Measurements from ENCODE around the gene PSMB10. TPM values are rescaled to one million over a fixed set of nuclear protein-coding genes. Genes with fewer than 3 reads are reported as not detected.

PSMB10 gene
- total and polyA plus RNA-seq, 5 experiments from 2014 or later = 127 to 514 (median 450) TPM

GRCh38 chr16:67968400-67969253, 32.0 kb upstream of the PSMB10 start, which contains the start of gene SLC12A4:
TSS of gene SLC12A4 (minus strand) at chr16:67968637. CDS start at chr16:67968553, 84 bp downstream.
- Mint-ChIP-seq H3K4me3 (peak within 1 kb of the TSS; percentile 87 to 99 (median 97)), H3K27me3 (no peaks in the 10 kb centered on the region), H3K27ac (peak within 1 kb of the TSS; percentile 80 to 97 (median 92)), H3K9me3 (no peaks in the 10 kb centered on the region), H3K4me1 (peaks cover 13 to 38% (median 32%) of the 10 kb centered on the region in 4 donors), H3K36me3 (no peaks in the 10 kb centered on the region)
- peak; percentile 87 to 90 for ATAC-seq
- POLR2A ChIA-PET = interaction anchor here (0.6 to 3.2 kb wide), 11 partner anchors 9 to 703 kb away, joined by 3 to 34 read pairs (median 4); partner anchors contain the start of genes DDX28, DPEP2, DUS2 and NFATC3
- peak; percentile 78 to 92 (median 88) for DNase-seq

GRCh38 chr16:67967958-67968399, 31.3 kb upstream of the PSMB10 start:
- peak in 5 of 10 donors; percentile 20 to 44 (median 28) for DNase-seq
- peak overlapping the region; percentile 87 to 99 (median 96) for H3K4me3 Mint-ChIP-seq
- peaks cover 13 to 35% (median 31%) of the 10 kb centered on the region in 4 donors for H3K4me1 Mint-ChIP-seq
- POLR2A ChIA-PET = interaction anchor here (0.5 to 3.2 kb wide), 7 partner anchors 10 to 117 kb away, joined by 3 to 34 read pairs (median 5); partner anchors contain the start of genes DDX28, DPEP2, DUS2 and NFATC3
- H3K9me3 Mint-ChIP-seq = no peaks in the 10 kb centered on the region
- peak overlapping the region; percentile 80 to 97 (median 89) for H3K27ac Mint-ChIP-seq
- peak in 1 of 2 donors; percentile 26 for ATAC-seq
- peaks cover 0 to 2% (median 0%) of the 10 kb centered on the region in 3 donors for H3K36me3 Mint-ChIP-seq
- H3K27me3 Mint-ChIP-seq = no peaks in the 10 kb centered on the region

- Mint-ChIP-seq H3K36me3 (peaks cover 0 to 6% (median 0%) of the 10 kb centered on the region in 3 donors), H3K27ac (peak overlapping the region; percentile 80 to 97 (median 89)), H3K4me1 (peaks cover 15 to 31% (median 29%) of the 10 kb centered on the region in 4 donors), H3K9me3 (no peaks in the 10 kb centered on the region), H3K4me3 (peak overlapping the region; percentile 87 to 99 (median 96)), H3K27me3 (no peaks in the 10 kb centered on the region)
- ATAC-seq (peak; percentile 9 to 21), DNase-seq (peak in 6 of 10 donors; percentile 18 to 45 (median 38))
- POLR2A ChIA-PET = interaction anchor here (0.5 to 3.2 kb wide), 5 partner anchors 31 to 55 kb away, joined by 3 to 34 read pairs (median 5); partner anchors contain the start of genes DDX28, DPEP2, DUS2 and PSMB10
Measured at GRCh38 chr16:67967183-67967957, 30.7 kb upstream of the PSMB10 start.

DNA sequence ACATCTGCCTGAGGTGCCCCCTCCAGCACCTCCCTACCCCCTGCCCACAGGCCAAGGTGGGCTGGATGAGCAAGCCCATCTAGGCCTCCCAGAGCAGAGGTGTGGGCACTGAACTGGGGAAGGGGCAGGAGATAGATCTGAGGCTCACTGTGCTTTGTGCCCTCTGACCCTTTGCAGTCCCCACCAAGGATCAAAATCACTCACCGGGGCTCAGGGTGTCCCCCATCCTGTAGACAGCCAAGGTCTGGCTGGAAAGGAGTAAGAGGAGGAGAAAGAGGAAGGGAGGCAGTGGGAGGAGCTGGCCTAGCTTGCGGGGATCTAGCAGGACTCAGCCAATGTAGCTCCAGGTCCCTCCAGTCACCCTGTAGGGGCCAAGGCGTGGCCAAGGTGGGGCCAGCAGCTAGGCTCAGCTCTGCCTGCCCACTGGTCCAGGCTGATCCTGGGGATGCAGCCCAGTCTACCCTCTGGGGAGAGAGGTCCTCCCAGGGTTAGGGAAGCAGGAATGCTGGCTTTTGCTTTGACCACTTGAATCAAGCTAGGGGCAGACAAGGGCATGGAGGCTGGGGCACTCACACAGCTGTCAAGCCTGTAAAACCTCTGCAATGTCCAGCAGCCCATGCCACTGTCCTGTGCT, 30.0 kb upstream of the PSMB10 start:
- no peak for ATAC-seq
- H3K36me3 Mint-ChIP-seq = peaks cover 0 to 6% (median 0%) of the 10 kb centered on the region in 3 donors
- POLR2A ChIA-PET = interaction anchor here (0.6 to 2.7 kb wide), 5 partner anchors 18 to 38 kb away, joined by 3 to 10 read pairs (median 3); partner anchors contain the start of gene DPEP2
- no peaks in the 10 kb centered on the region for H3K27me3 Mint-ChIP-seq
- peak overlapping the region in 7 of 10 donors; percentile 51 to 96 (median 91) for H3K27ac Mint-ChIP-seq
- peak overlapping the region; percentile 87 to 99 (median 96) for H3K4me3 Mint-ChIP-seq
- DNase-seq = no peak
- H3K4me1 Mint-ChIP-seq = peaks cover 15 to 31% (median 29%) of the 10 kb centered on the region in 4 donors
- H3K9me3 Mint-ChIP-seq = no peaks in the 10 kb centered on the region

- POLR2A ChIA-PET = interaction anchor here (0.6 to 1.9 kb wide), 4 partner anchors 19 to 38 kb away, joined by 3 to 11 read pairs (median 3); partner anchors contain the start of gene PSMB10
- peaks cover 0 to 7% (median 1%) of the 10 kb centered on the region in 3 donors for H3K36me3 Mint-ChIP-seq
- H3K4me3 Mint-ChIP-seq = peak overlapping the region in 3 of 10 donors; percentile 34 to 39 (median 38)
- peak overlapping the region in 1 of 10 donors; percentile 47 for H3K27ac Mint-ChIP-seq
- H3K4me1 Mint-ChIP-seq = peaks cover 15 to 31% (median 29%) of the 10 kb centered on the region in 4 donors
- no peak for ATAC-seq
- DNase-seq = no peak
- no peaks in the 10 kb centered on the region for H3K27me3 Mint-ChIP-seq
- H3K9me3 Mint-ChIP-seq = no peaks in the 10 kb centered on the region
Measured at GRCh38 chr16:67965668-67966548, 29.3 kb upstream of the PSMB10 start.

DNA sequence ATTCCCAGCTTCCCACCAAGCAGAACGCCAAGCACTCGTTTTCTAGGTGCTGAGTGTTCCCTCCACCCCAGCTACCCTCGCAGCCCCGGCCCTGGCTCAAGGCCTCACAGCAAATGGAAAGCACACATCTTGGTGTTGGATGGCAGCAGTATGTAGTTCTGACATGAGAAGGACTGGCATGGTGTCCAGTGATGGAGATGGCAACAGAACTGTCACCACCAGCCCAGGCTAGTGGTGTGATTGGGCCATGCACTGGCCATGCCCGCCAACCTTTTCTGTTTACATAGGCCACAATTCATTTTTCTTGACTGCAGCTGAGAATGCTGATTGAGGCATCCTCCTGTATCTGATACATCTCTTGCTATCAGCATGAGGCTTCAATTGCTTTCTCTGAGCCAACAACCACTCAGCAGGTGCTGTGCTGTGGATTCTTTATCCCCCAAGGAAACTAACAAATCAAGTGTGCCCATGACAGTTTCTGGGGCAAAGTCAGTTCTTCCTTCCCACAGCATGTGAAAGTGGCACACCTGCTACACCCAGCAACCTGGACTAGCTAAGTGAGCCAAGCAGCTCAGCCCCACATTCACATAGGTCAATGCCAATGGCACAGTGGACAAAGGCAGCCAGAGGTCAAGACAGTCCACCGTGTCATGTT, 28.0 kb upstream of the PSMB10 start:
- peaks cover 0 to 11% (median 1%) of the 10 kb centered on the region in 3 donors for H3K36me3 Mint-ChIP-seq
- ATAC-seq = no peak
- H3K4me1 Mint-ChIP-seq = peaks cover 15 to 28% (median 26%) of the 10 kb centered on the region in 4 donors
- peak overlapping the region in 1 of 10 donors; percentile 32 for H3K4me3 Mint-ChIP-seq
- H3K9me3 Mint-ChIP-seq = no peaks in the 10 kb centered on the region
- POLR2A ChIA-PET = interaction anchor here (0.8 to 1.9 kb wide), 4 partner anchors 16 to 58 kb away, joined by 3 to 11 read pairs (median 4); partner anchors contain the start of genes DDX28, DUS2 and PSMB10
- peak overlapping the region in 2 of 10 donors; percentile 63 to 66 for H3K27ac Mint-ChIP-seq
- H3K27me3 Mint-ChIP-seq = no peaks in the 10 kb centered on the region
- no peak for DNase-seq

DNA sequence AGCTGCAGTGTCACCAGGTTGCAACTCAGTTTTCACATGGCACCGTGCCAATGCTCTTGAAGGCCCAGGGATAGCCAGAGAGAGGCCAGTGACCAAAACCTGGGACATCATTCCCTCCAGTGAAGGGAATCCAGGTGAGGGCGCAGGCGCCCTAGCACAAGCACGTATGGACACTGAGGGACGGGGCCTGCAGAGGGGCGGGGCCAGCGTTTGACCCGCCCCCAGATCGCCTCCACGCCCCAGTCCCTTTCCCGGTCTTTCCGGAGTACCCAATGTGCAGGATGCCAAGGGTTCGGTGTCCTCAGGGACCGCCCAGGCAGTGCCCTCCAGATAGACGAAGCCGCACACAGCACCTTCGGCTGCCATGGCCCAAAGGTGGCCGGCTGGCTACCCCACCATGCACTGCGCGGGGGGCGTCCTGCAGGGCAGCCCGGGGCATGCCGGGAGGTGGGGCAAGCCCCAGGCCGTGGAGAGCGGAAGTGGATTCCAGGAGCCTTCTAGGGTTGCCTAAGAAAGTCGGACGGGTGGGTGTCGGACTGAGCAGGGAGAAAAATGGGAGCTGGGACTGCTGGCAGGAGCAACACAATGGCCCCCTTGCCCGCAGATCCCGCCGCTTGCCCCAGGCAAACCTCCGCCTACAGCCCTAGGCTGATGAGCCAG, 27.1 kb upstream of the PSMB10 start:
- peak overlapping the region in 1 of 10 donors; percentile 63 for H3K27ac Mint-ChIP-seq
- no peak for DNase-seq
- H3K4me3 Mint-ChIP-seq = no peak overlapping the region
- no peaks in the 10 kb centered on the region for H3K9me3 Mint-ChIP-seq
- no peak for ATAC-seq
- POLR2A ChIA-PET = interaction anchor here (0.8 to 1.0 kb wide), 3 partner anchors 17 to 59 kb away, joined by 3 to 4 read pairs (median 3); partner anchors contain the start of genes DDX28 and DUS2
- peaks cover 0 to 11% (median 1%) of the 10 kb centered on the region in 3 donors for H3K36me3 Mint-ChIP-seq
- no peaks in the 10 kb centered on the region for H3K27me3 Mint-ChIP-seq
- peaks cover 12 to 24% (median 20%) of the 10 kb centered on the region in 4 donors for H3K4me1 Mint-ChIP-seq

GRCh38 chr16:67963292-67963661, 26.6 kb upstream of the PSMB10 start:
- Mint-ChIP-seq H3K9me3 (no peaks in the 10 kb centered on the region), H3K27ac (no peak overlapping the region), H3K27me3 (no peaks in the 10 kb centered on the region), H3K4me1 (peaks cover 12 to 24% (median 20%) of the 10 kb centered on the region in 4 donors), H3K4me3 (no peak overlapping the region), H3K36me3 (peaks cover 0 to 12% (median 1%) of the 10 kb centered on the region in 3 donors)
- ATAC-seq (no peak), DNase-seq (no peak)
- POLR2A ChIA-PET = interaction anchor here (0.6 to 1.0 kb wide), 2 partner anchors 17 to 26 kb away, joined by 3 read pairs; no protein-coding TSS in a partner anchor

- Mint-ChIP-seq H3K27me3 (no peaks in the 10 kb centered on the region), H3K9me3 (no peaks in the 10 kb centered on the region), H3K27ac (no peak overlapping the region), H3K36me3 (peaks cover 0 to 15% (median 1%) of the 10 kb centered on the region in 3 donors), H3K4me3 (no peak overlapping the region), H3K4me1 (peaks cover 6 to 16% (median 12%) of the 10 kb centered on the region in 4 donors)
- ATAC-seq (no peak), DNase-seq (no peak)
- POLR2A ChIA-PET = no interaction called here
Measured at GRCh38 chr16:67962135-67962534, 25.5 kb upstream of the PSMB10 start.

GRCh38 chr16:67961551-67961957, 24.9 kb upstream of the PSMB10 start:
- Mint-ChIP-seq H3K4me3 (no peak overlapping the region), H3K27ac (no peak overlapping the region), H3K27me3 (no peaks in the 10 kb centered on the region), H3K36me3 (peaks cover 0 to 15% (median 1%) of the 10 kb centered on the region in 3 donors), H3K4me1 (peaks cover 3 to 11% (median 8%) of the 10 kb centered on the region in 4 donors), H3K9me3 (no peaks in the 10 kb centered on the region)
- ATAC-seq (no peak), DNase-seq (no peak)
- POLR2A ChIA-PET = interaction anchor here (0.6 to 1.2 kb wide), 2 partner anchors 23 to 25 kb away, joined by 3 to 4 read pairs; partner anchors contain the start of gene PSMB10

All from naive thymus-derived CD8-positive, alpha-beta T cell (primary cell).